Lower lobe of right lung (tissue), 2 donors: ENCODE data around the gene PPP2R5C. TPM values are rescaled to one million over a fixed set of nuclear protein-coding genes. Genes with fewer than 3 reads are reported as not detected.

ENCODE experiments used
- ATAC-seq, 2 donors: fragments of 200-7000 bp; cut with Tn5 transposase; one replicate each; pipeline ENCODE4 v1.9.1; 2020 to 2022; ENCODE audit warnings: mild to moderate bottlenecking in 2 of 2, moderate library complexity in 2 of 2
- DNase-seq: peaks from one replicate; pipeline ENCODE4 v3.0.0-alpha.2; 2020
- H3K27ac ChIP-seq: fragments of 200-600 bp; one replicate; pipeline ENCODE4 v1.8.0; 2022
- H3K27me3 ChIP-seq: fragments of 200-600 bp; one replicate; pipeline ENCODE4 v1.8.0; 2022; ENCODE audit warnings: low read depth
- H3K36me3 ChIP-seq: fragments of 200-600 bp; one replicate; pipeline ENCODE4 v1.8.0; 2022; ENCODE audit warnings: mild to moderate bottlenecking
- H3K4me1 ChIP-seq: fragments of 200-600 bp; one replicate; pipeline ENCODE4 v1.8.0; 2022
- H3K4me3 ChIP-seq: fragments of 200-600 bp; one replicate; pipeline ENCODE4 v1.8.0; 2022; ENCODE audit warnings: mild to moderate bottlenecking
- H3K9me3 ChIP-seq: fragments of 200-600 bp; one replicate; pipeline ENCODE4 v1.8.0; 2022
- intact Hi-C: fragments of 100-400 bp; cut with DNase I; formaldehyde crosslinking; loops from one replicate; pipeline ENCODE4 v1.11.0; 2022
- total RNA-seq: library from RNA; stranded (reverse); fragmentation: NEBNext Ultra II Directional; extraction: Animal tissue kit (Norgen Biotek cat#: 25700); gene quantifications from one replicate; pipeline ENCODE4 v1.2.1, GENCODE V29; 2021
- TF ChIP-seq, protein P1 (sequence below): fragments of 200-600 bp; IDR thresholded peaks from one replicate; pipeline ENCODE4 v1.8.0; 2022; ENCODE audit warnings: antibody characterized with exemption, mild to moderate bottlenecking
- donor health status: DM: no; HTN: yes; CAD: no; lungs with severe emphysema.

The PPP2R5C gene
- total RNA-seq, 1 donor from 2014 or later, result 160 TPM

DNA sequence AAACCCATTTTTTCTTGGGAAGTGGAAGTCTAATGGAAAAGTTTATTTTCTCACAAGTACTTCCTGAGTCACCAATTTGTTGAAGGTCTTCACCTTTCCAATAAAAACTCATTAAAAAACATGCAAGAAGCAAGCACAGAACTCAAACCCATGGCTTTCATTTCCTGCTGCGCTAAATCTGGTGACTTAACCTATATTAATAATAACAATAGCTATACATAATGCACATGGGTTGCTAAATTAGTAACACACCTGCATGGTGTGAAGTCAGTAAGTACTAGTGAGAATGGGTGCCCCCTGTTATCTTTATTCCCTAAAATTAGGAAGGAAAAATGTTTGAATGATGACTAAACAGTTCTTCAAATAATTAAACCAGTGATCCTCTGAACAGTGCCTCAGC is 52.3 kb downstream of the PPP2R5C start:
- Histone ChIP-seq H3K9me3 (no peaks in the 10 kb centered on the region), H3K4me1 (peaks cover 61% of the 10 kb centered on the region), H3K4me3 (no peak overlapping the region), H3K36me3 (peaks cover 11% of the 10 kb centered on the region), H3K27me3 (no peaks in the 10 kb centered on the region), H3K27ac (peak overlapping the region; percentile 71)
- DNase-seq (no peak), ATAC-seq (no peak)
- TF ChIP-seq, protein P1, sequence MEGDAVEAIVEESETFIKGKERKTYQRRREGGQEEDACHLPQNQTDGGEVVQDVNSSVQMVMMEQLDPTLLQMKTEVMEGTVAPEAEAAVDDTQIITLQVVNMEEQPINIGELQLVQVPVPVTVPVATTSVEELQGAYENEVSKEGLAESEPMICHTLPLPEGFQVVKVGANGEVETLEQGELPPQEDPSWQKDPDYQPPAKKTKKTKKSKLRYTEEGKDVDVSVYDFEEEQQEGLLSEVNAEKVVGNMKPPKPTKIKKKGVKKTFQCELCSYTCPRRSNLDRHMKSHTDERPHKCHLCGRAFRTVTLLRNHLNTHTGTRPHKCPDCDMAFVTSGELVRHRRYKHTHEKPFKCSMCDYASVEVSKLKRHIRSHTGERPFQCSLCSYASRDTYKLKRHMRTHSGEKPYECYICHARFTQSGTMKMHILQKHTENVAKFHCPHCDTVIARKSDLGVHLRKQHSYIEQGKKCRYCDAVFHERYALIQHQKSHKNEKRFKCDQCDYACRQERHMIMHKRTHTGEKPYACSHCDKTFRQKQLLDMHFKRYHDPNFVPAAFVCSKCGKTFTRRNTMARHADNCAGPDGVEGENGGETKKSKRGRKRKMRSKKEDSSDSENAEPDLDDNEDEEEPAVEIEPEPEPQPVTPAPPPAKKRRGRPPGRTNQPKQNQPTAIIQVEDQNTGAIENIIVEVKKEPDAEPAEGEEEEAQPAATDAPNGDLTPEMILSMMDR, result no peak
- intact Hi-C loops, result no loop called here

DNA sequence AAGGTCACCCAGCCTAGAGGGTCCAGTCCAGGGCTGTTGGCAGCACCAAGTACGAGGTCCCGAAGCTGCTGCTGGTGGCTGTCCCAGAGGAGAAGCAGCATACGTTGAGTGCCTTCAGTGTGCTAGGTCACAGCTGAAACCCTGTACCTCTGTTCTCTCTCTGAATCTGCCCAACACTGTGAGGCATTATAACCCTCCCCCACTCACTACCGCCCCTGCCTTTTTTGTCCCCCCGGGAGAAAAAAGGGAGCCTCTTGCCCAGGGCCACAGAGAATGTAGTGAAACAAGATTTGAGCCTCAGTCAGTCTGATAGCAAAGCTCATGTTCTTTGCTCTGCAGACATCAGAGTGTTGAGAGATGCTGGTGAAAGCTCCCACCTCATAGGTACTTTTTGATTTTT is 53.4 kb downstream of the PPP2R5C start:
- intact Hi-C loops, result no loop called here
- TF ChIP-seq, protein P1, result no peak
- peaks cover 61% of the 10 kb centered on the region for H3K4me1 ChIP-seq

DNA sequence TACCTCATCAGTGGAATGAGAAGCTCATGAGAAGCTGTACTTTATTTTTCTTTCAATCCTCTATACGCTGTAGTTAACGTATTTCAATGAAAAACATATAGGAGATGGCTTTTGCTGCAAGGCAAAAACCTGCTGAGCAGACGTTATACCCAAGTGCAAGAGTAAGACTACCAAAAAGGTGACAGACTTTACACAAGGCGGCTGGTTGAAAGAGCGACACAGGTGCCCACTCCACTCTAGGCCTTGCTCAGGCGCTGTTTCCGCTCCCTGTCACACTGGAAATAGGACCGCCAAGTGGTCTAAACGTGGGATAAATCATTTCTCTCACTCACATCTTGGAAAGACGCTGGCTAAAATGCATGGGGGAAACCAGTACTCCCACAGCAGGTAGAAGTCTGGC is 54.5 kb downstream of the PPP2R5C start:
- no peaks in the 10 kb centered on the region for H3K9me3 ChIP-seq
- H3K4me1 ChIP-seq, result peaks cover 58% of the 10 kb centered on the region
- H3K36me3 ChIP-seq, result peaks cover 18% of the 10 kb centered on the region
- intact Hi-C loops, result no loop called here
- H3K4me3 ChIP-seq, result no peak overlapping the region
- ATAC-seq, result no peak
- H3K27ac ChIP-seq, result no peak overlapping the region
- no peaks in the 10 kb centered on the region for H3K27me3 ChIP-seq
- DNase-seq, result no peak
- TF ChIP-seq, protein P1, result no peak

More for the DNA sequence above, 53.4 kb downstream of the PPP2R5C start:
- H3K27ac ChIP-seq, result no peak overlapping the region
- DNase-seq, result no peak
- no peaks in the 10 kb centered on the region for H3K9me3 ChIP-seq
- no peak overlapping the region for H3K4me3 ChIP-seq
- H3K36me3 ChIP-seq, result peaks cover 18% of the 10 kb centered on the region
- ATAC-seq, result no peak
- no peaks in the 10 kb centered on the region for H3K27me3 ChIP-seq

DNA sequence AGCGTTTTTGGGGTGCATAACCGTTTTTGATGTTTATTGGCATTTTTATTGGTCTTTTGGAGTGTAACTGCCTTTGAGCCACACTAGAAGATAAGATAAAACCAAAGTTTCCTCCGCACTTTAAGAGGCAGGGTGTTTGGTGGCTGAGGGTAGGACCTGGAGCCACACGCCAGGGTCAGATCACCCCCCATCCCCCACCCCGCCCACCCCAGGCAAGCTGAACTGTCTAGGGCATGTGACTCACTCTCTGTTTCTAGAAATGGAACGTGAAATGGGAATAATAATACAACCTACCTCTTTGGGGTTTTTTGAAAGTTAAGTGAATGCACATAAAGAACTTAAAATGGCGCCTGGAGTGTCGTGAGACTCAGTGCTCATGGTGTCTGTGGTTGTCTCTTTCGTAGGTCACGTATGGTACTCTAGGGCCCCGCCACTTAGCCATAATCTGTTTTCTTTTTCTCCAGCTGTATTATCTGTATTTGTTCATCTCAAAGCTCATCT is 56.0 kb downstream of the PPP2R5C start:
- H3K4me3 ChIP-seq, result no peak overlapping the region
- DNase-seq (no peak), ATAC-seq (no peak)
- H3K4me1 ChIP-seq, result peaks cover 47% of the 10 kb centered on the region
- no peaks in the 10 kb centered on the region for H3K9me3 ChIP-seq
- H3K36me3 ChIP-seq, result peaks cover 18% of the 10 kb centered on the region
- H3K27me3 ChIP-seq, result no peaks in the 10 kb centered on the region
- intact Hi-C loops, result no loop called here
- TF ChIP-seq, protein P1, result no peak
- peak overlapping the region; percentile 21 for H3K27ac ChIP-seq

DNA sequence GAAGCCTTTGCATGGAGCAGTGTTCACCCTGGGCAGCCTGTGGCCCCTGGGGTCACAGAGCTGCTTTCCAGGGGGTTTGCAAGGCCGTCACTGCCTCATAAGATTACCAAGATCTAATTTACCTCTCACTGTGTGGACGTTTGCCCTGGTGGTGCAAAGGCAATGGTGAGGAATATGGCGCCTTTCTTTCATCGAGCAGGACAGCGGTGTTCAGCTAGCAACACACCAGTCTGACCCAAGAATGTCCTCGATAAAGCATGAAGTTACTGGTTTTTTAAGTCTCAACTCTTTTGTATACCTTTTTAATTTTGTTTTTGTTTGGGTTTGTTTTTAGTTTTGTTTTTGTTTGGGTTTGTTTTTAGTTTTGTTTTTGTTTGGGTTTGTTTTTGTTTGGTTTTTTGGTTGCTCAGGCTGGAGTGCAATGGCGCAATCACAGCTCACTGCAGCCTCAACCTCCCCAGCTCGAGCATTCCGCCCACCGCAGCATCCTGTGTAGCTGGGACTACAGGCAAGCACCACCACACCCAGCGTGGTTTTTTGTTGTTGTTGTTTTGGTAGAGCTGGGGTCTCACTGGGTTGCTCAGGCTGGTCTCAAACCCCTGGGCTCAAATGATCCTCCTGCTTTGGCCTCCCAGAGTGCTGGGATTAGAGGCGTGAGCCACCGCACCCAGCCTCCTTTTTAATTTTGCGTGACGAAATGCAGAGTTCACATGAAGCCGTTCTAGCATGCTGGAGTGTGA is 57.9 kb downstream of the PPP2R5C start:
- Histone ChIP-seq H3K36me3 (peaks cover 18% of the 10 kb centered on the region), H3K9me3 (no peaks in the 10 kb centered on the region), H3K4me3 (no peak overlapping the region), H3K27ac (peak overlapping the region; percentile 64), H3K4me1 (peaks cover 47% of the 10 kb centered on the region), H3K27me3 (no peaks in the 10 kb centered on the region)
- no peak for DNase-seq
- TF ChIP-seq, protein P1, result no peak
- ATAC-seq, result peak in 1 of 2 donors; percentile 46
- intact Hi-C loops, result no loop called here
